ENCODE data around the gene TFEB. TPM values are rescaled to one million over a fixed set of nuclear protein-coding genes. Genes with fewer than 3 reads are reported as not detected.

The TFEB gene
- total RNA-seq, 1 donor from 2014 or later = 0.13 TPM

DNA sequence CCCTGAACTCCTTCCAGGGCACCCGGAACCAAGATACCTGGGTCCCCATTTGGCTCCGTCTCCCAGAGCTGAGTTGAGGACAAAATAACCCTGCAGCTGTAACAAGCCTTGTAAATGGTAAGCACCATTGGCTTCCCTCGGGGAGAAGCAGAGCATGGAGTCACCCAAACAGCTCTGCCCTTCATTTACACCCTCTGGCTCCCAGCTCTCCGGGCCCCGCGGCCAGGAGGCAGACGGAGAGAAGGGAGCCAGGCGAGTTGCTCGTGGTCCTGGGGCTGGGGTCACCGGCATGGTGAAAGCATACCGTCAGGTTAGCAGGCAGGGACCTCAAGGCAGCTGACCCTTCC is 2.1 kb downstream of the TFEB start:
- Histone ChIP-seq H3K79me2 (ENCODE audit: low read depth) (no peaks in the 10 kb centered on the region), H3K9ac (no peak overlapping the region), H3K27ac (no peak overlapping the region), H3K36me3 (no peaks in the 10 kb centered on the region), H2AFZ (replicated peaks) (peak overlapping the region; percentile 88), H3K4me3 (peak overlapping the region; percentile 77), H3F3A (ENCODE audit: low read depth) (peaks cover 41% of the 10 kb centered on the region), H3K9me3 (ENCODE audit: low read depth) (no peaks in the 10 kb centered on the region), H3K4me2 (peak overlapping the region; percentile 96), H3K4me1 (peaks cover 25% of the 10 kb centered on the region), H4K20me1 (ENCODE audit: low read depth) (peaks cover 6% of the 10 kb centered on the region), H3K27me3 (peaks cover 34% of the 10 kb centered on the region)
- no peak for DNase-seq (ENCODE audit: low spot score)
- no peak overlapping the region for H3K27ac Mint-ChIP-seq
- peaks cover 24% of the 10 kb centered on the region for H3K4me1 Mint-ChIP-seq
- H3K9me3 Mint-ChIP-seq = no peaks in the 10 kb centered on the region
- TF ChIP-seq, protein P1, sequence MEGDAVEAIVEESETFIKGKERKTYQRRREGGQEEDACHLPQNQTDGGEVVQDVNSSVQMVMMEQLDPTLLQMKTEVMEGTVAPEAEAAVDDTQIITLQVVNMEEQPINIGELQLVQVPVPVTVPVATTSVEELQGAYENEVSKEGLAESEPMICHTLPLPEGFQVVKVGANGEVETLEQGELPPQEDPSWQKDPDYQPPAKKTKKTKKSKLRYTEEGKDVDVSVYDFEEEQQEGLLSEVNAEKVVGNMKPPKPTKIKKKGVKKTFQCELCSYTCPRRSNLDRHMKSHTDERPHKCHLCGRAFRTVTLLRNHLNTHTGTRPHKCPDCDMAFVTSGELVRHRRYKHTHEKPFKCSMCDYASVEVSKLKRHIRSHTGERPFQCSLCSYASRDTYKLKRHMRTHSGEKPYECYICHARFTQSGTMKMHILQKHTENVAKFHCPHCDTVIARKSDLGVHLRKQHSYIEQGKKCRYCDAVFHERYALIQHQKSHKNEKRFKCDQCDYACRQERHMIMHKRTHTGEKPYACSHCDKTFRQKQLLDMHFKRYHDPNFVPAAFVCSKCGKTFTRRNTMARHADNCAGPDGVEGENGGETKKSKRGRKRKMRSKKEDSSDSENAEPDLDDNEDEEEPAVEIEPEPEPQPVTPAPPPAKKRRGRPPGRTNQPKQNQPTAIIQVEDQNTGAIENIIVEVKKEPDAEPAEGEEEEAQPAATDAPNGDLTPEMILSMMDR (IDR thresholded peaks at IDR 0.05) = no peak
- TF ChIP-seq EZH2phosphoT487 (IDR thresholded peaks at IDR 0.05) (no peak), EZH2 (IDR thresholded peaks at IDR 0.05) (no peak)
- H3K4me3 Mint-ChIP-seq = peak overlapping the region; percentile 92
- peaks cover 8% of the 10 kb centered on the region for H3K27me3 Mint-ChIP-seq (ENCODE audit: insufficient read depth, low read depth)
- no peaks in the 10 kb centered on the region for H3K36me3 Mint-ChIP-seq

DNA sequence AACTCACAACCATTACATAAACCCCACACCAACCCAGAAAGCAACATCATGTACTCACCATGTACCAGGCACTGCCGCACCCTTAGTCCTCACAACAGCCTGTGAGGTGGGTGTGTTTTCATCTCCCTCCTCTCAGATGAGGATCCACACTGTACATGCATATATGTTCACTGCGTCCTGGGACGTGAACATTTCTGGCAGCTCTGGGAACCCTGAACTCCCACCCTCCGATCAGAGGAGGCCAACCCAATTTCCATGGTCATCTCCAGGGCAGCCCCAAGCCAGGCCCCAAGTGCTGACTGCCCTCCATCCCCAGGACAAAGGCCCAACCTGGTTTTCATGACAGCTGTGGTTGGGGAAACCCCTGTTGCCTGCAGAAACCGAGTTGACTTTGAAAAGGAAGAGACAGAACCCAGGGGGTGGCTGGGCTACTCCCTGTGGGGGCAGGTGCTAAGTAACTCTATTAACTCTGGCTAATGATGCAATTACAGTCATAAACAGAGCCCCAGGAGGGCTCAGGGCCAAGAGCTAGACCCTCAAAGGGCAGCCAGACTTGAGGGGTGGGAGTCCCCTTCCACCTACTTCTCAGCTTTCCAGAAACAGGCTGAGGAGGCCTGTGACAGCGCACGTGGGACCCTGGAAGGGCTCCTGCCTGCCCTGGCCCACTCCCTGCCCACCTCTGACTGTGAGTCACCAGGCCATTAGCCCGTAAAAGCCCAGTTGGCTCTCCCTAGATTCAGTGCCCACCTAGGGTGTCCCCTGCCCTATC is 2.6 kb downstream of the TFEB start:
- Histone ChIP-seq H3K9ac (no peak overlapping the region), H3K4me3 (peak overlapping the region; percentile 77), H3K9me3 (ENCODE audit: low read depth) (no peaks in the 10 kb centered on the region), H3K79me2 (ENCODE audit: low read depth) (no peaks in the 10 kb centered on the region), H3K27me3 (peaks cover 34% of the 10 kb centered on the region), H2AFZ (replicated peaks) (peak overlapping the region; percentile 88), H3F3A (ENCODE audit: low read depth) (peaks cover 41% of the 10 kb centered on the region), H3K27ac (no peak overlapping the region), H3K36me3 (no peaks in the 10 kb centered on the region), H4K20me1 (ENCODE audit: low read depth) (peaks cover 6% of the 10 kb centered on the region), H3K4me2 (peak overlapping the region; percentile 96), H3K4me1 (peaks cover 25% of the 10 kb centered on the region)
- Mint-ChIP-seq H3K27me3 (ENCODE audit: insufficient read depth, low read depth) (peaks cover 8% of the 10 kb centered on the region), H3K4me1 (peaks cover 24% of the 10 kb centered on the region), H3K36me3 (no peaks in the 10 kb centered on the region), H3K9me3 (no peaks in the 10 kb centered on the region), H3K27ac (no peak overlapping the region), H3K4me3 (peak overlapping the region; percentile 92)
- TF ChIP-seq, protein P1 (IDR thresholded peaks at IDR 0.05) = no peak
- no peak for TF ChIP-seq EZH2phosphoT487 (IDR thresholded peaks at IDR 0.05)
- TF ChIP-seq EZH2 (IDR thresholded peaks at IDR 0.05) = no peak
- no peak for DNase-seq (ENCODE audit: low spot score)

DNA sequence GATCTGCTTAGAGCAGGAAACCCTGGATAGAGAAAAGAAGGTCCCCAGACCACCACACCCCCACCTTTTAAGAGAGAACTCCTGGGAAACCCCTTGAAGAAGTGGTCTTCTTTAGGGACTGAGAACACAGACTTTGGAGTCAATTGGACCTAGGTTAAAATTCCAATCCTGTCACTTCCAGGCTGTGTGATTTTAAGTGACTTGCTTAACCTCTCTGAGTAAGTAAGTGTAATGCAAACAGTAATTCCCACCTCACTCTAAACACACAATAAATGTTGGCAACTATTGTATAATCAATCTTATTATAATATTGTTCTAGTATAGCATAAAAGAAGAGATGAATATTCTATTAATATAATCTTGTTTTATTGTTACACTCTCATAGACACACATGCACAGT is 3.3 kb downstream of the TFEB start:
- Histone ChIP-seq H3K4me3 (no peak overlapping the region), H4K20me1 (ENCODE audit: low read depth) (peaks cover 6% of the 10 kb centered on the region), H3K9ac (no peak overlapping the region), H3K79me2 (ENCODE audit: low read depth) (no peaks in the 10 kb centered on the region), H3K36me3 (no peaks in the 10 kb centered on the region), H3K4me1 (peaks cover 25% of the 10 kb centered on the region), H3K4me2 (no peak overlapping the region), H2AFZ (replicated peaks) (no peak overlapping the region), H3K27ac (no peak overlapping the region), H3F3A (ENCODE audit: low read depth) (peaks cover 41% of the 10 kb centered on the region), H3K9me3 (ENCODE audit: low read depth) (no peaks in the 10 kb centered on the region), H3K27me3 (peaks cover 34% of the 10 kb centered on the region)
- no peak overlapping the region for H3K27ac Mint-ChIP-seq
- H3K9me3 Mint-ChIP-seq = no peaks in the 10 kb centered on the region
- DNase-seq (ENCODE audit: low spot score) = no peak
- peak overlapping the region; percentile 92 for H3K4me3 Mint-ChIP-seq
- no peak for TF ChIP-seq EZH2 (IDR thresholded peaks at IDR 0.05)
- no peak for TF ChIP-seq EZH2phosphoT487 (IDR thresholded peaks at IDR 0.05)
- TF ChIP-seq, protein P1 (IDR thresholded peaks at IDR 0.05) = no peak
- H3K36me3 Mint-ChIP-seq = no peaks in the 10 kb centered on the region
- H3K27me3 Mint-ChIP-seq (ENCODE audit: insufficient read depth, low read depth) = peaks cover 8% of the 10 kb centered on the region
- peaks cover 24% of the 10 kb centered on the region for H3K4me1 Mint-ChIP-seq
